ENCODE data around the gene PREX1.

DNA sequence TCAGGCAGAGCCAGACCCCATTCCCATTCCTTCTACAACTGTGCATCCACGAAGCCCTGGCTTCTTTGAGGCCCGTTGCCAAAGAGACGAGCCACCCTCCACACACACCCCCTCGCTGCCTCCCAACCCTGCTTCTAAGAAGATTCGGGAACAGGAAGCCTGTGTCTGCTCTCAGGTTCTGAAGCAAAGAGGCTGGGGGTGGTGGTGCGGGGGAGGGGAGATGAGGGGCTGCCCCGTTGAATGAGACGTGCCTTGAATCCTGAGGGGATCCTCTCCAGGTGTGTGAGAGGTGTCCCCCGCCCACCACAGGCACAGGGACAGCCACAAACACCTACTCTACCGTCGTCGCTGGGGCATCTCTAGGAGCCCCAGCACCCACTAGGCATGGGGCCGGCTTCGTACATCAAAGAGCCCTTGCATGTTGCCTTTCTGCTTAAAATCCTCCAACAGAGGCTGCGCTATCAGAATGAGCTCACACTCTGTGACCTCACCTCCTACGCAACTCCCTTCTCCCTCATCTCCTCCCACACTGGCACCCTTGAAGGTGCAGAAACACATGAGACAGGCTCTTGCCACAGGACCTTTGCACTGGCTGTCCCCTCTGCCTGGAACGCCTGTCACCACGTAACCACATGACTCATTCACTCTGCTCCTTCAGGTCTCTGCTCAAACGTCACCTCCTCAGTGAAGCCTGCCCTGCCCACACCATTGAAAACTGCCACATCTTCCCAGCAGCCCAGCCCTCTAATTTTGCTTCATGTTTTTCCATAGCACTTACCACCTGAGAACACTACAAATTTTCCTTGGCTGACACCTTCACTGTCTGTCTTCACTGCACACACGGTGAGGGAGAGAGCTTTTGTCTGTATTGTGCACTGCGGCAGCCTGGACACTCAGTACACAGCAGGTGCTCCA lies 58.5 kb downstream of the PREX1 start:
- TF ChIP-seq, protein P1, sequence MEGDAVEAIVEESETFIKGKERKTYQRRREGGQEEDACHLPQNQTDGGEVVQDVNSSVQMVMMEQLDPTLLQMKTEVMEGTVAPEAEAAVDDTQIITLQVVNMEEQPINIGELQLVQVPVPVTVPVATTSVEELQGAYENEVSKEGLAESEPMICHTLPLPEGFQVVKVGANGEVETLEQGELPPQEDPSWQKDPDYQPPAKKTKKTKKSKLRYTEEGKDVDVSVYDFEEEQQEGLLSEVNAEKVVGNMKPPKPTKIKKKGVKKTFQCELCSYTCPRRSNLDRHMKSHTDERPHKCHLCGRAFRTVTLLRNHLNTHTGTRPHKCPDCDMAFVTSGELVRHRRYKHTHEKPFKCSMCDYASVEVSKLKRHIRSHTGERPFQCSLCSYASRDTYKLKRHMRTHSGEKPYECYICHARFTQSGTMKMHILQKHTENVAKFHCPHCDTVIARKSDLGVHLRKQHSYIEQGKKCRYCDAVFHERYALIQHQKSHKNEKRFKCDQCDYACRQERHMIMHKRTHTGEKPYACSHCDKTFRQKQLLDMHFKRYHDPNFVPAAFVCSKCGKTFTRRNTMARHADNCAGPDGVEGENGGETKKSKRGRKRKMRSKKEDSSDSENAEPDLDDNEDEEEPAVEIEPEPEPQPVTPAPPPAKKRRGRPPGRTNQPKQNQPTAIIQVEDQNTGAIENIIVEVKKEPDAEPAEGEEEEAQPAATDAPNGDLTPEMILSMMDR (conservative IDR thresholded peaks at IDR 0.05; ENCODE audit: low read length): no peak
- no peak for TF ChIP-seq EZH2phosphoT487 (IDR thresholded peaks at IDR 0.05; ENCODE audit: borderline replicate concordance, low read depth, low read length)

Data from OCI-LY7 (cell line).